HG02610 (cell line): Measurements from ENCODE around the gene BOD1.

ENCODE experiments used
- ATAC-seq: cut with Tn5 transposase; IDR thresholded peaks from one replicate; pipeline ENCODE4 v1.9.1; 2021; ENCODE audit warnings: mild to moderate bottlenecking, moderate library complexity; ENCODE audit not compliant: unreplicated experiment

The BOD1 gene

GRCh38 chr5:173642191-173642816, 25.9 kb upstream of the BOD1 start:
- ATAC-seq = no peak

- ATAC-seq = no peak
Measured at GRCh38 chr5:173640156-173640804, 23.8 kb upstream of the BOD1 start.

GRCh38 chr5:173638126-173639040, 21.9 kb upstream of the BOD1 start:
- no peak for ATAC-seq

- no peak for ATAC-seq
Measured at GRCh38 chr5:173637340-173637739, 20.9 kb upstream of the BOD1 start.

GRCh38 chr5:173634465-173634983, 18.1 kb upstream of the BOD1 start:
- ATAC-seq = no peak

- no peak for ATAC-seq
Measured at GRCh38 chr5:173633304-173633703, 16.9 kb upstream of the BOD1 start.

GRCh38 chr5:173631478-173631877, 15.0 kb upstream of the BOD1 start:
- no peak for ATAC-seq

- ATAC-seq = no peak
Measured at GRCh38 chr5:173630724-173631365, 14.4 kb upstream of the BOD1 start.

- ATAC-seq = no peak
Measured at GRCh38 chr5:173629628-173630027, 13.2 kb upstream of the BOD1 start.

GRCh38 chr5:173628501-173628900, 12.1 kb upstream of the BOD1 start:
- ATAC-seq = no peak

- no peak for ATAC-seq
Measured at GRCh38 chr5:173627860-173628392, 11.5 kb upstream of the BOD1 start.

- no peak for ATAC-seq
Measured at GRCh38 chr5:173627271-173627670, 10.8 kb upstream of the BOD1 start.

GRCh38 chr5:173626505-173626820, 10.0 kb upstream of the BOD1 start:
- ATAC-seq = no peak

GRCh38 chr5:173625673-173626504, 9.4 kb upstream of the BOD1 start:
- ATAC-seq = no peak

GRCh38 chr5:173625261-173625660, 8.8 kb upstream of the BOD1 start:
- ATAC-seq = no peak

- no peak for ATAC-seq
Measured at GRCh38 chr5:173624282-173624681, 7.8 kb upstream of the BOD1 start.

- no peak for ATAC-seq
Measured at GRCh38 chr5:173623789-173624188, 7.3 kb upstream of the BOD1 start.

GRCh38 chr5:173623296-173623771, 6.9 kb upstream of the BOD1 start:
- ATAC-seq = no peak

- no peak for ATAC-seq
Measured at GRCh38 chr5:173622183-173623047, 6.0 kb upstream of the BOD1 start.
